GM13977 (cell line): Measurements from ENCODE around the gene KCNK7.

ENCODE experiments used
- DNase-seq: peaks from one replicate; pipeline ENCODE4 v3.0.0; 2012; ENCODE audit warnings: low spot score
- CTCF ChIP-seq: IDR thresholded peaks from 2 replicates; pipeline ENCODE4 v1.5.1; 2012; ENCODE audit warnings: mild to moderate bottlenecking, control low read depth; ENCODE audit not compliant: insufficient read depth; ENCODE audit errors: extremely low read depth, missing control alignments
- in situ Hi-C: fragments of 300-500 bp; cut with MboI; formaldehyde crosslinking; loops from one replicate; pipeline ENCODE4 v1.12.0; 2022; ENCODE audit warnings: low sequenced_read_pairs, low pct_unique_long_range_greater_than_20kb, mixed read lengths, inconsistent platforms; ENCODE audit not compliant: unreplicated experiment

Gene KCNK7

DNA sequence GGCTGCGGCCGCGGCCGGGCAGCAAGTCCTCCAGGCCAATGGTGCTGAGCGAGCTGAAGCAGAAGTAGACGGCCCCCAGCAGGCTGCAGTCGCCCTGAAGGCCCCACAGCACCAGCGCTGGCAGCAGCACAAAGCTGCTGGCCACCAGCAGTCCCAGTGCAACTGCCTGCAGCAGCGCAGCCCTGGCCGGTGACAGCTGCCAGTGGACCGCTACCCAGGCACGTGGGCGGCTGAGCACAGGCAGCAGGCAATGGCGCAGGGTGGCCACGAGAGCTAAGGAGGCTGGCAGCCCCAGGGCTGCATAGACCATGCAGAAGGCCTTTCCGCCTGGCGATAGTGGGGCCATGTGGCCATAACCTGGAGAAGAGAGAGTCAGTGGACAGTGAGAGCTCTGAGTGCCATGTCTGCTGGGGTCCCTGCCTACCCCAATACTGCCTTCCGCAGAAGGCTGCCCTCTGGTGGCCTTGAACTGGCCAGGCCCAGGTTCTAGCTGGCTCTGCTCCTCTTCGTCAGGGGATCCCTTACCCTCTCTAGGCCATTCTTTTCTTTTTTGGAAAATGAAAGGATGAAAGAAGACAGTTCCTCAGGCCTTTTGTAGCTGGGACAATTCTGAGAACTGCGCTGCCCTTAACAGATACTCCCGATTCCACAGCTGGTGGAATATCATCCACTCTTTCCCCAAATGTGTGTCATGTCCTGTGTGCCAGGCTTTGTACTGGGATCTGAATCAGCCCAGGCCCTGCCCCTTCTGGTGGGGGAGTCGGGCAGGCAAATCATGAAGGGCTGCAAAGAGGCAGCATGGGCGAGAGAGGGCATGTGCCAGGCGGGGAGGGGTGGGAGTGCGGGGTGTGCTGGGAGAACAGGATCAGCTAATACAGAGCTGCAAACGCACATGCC is 1.8 kb downstream of the KCNK7 start:
- TF ChIP-seq CTCF: peak; percentile 64
- DNase-seq: peak; percentile 79
- in situ Hi-C loops: no loop called here

GRCh38 chr11:65592858-65593517 is 2.6 kb downstream of the KCNK7 start:
- TF ChIP-seq CTCF: no peak
- in situ Hi-C loops: no loop called here
- DNase-seq: no peak

DNA sequence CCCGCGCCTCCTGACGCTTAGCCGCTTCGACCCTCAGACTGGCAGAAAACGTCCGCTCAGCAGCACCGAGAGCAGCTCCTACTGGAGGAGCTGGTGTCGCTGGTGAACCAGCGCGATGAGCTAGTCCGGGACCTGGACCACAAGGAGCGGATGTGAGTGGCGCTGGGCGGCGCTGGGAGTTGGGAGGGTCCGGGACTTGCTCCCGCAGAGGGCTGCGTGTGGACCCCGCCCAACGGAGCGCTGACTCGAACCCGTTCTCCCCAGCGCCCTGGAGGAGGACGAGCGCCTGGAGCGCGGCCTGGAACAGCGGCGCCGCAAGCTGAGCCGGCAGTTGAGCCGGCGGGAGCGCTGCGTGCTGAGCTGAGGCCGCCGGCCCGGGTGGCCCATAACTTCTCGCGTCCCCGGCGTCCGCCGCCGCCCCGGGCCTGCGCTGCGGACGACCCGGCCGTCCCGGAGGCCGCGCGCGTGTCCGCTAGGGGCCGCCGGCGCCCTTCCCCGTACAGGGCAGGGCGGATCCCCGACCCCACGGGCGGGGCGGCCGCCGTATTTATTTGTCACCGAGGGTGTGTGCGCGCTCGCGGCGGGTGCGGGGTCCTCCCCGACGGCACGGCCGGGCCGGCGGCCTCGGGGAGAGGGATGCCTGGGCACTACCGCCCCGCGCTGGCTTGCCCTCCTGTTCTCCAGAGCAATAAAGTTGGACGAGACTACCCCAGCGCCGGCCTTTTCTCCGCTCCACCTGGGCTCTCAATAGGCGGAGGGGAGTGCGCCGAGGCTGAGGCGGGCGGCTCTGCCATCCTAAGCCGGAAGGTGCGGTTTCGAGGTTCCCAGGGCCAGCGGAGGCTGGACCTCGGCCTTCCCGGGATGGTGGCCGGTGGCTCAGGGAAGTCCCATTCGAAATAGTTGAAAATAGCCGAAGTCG is 3.4 kb downstream of the KCNK7 start:
- no peak for TF ChIP-seq CTCF
- no peak for DNase-seq
- in situ Hi-C loops: no loop called here

- in situ Hi-C loops: no loop called here
- DNase-seq: no peak
- no peak for TF ChIP-seq CTCF
Measured at GRCh38 chr11:65590240-65590738, 5.3 kb downstream of the KCNK7 start.

DNA sequence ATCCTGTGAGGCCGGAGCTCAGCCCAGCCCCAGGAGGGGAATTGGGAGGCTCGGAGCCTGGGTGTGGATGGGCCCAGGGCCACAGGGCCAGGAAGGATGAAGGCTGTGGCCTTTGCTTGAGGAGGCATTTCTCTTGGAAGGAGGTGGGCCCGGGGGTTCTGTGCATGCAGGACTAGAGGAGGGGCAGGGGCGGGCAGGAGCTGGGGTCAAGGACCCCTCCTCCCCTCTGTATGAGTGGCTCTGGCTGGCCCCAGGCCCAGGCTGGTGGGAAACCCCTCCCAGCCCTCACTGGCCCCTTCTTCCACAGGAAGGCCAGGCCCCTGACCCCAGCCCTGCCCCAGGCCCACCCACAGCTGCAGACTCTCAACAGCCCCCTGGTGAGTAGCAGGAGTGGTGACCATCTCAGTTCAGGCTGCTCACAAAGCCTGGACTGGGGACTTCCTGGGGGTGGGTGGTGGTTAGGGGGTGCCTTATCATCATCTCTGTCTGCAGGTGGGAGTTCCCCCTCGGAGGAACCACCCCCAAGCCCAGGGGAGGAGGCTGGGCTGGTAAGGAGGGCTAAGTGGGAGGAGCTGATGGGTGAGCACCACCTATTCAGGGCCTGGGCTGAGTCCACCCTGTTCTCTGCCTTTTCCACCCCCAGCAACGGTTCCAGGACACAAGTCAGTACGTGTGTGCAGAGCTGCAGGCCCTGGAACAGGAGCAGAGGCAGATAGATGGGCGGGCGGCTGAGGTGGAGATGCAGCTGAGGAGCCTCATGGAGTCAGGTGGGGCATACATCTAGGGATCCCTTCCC is 6.0 kb downstream of the KCNK7 start:
- peak; percentile 2 for TF ChIP-seq CTCF
- DNase-seq: peak; percentile 89
- in situ Hi-C loops: no loop called here
